Gastrocnemius medialis (tissue), 4 donors: Measurements from ENCODE around the gene PRKG1. TPM values are rescaled to one million over a fixed set of nuclear protein-coding genes. Genes with fewer than 3 reads are reported as not detected.

Source experiments
- ATAC-seq, 2 donors: fragments of 150-250 bp; one replicate each; pipeline ENCODE4 v1.9.1; 2016
- DNase-seq, 2 donors: peaks; one replicate each; pipeline ENCODE4 v3.0.0-alpha.2; 2019
- H3K27ac ChIP-seq, 4 donors: fragments of 200-600 bp; sonication (generic); 1 replicate in 1 of 4; 2 replicates in 3 of 4; pipeline ENCODE4 v1.5.1; 2016 to 2018; ENCODE audit warnings: mild to moderate bottlenecking in 2 of 4, moderate library complexity in 1 of 4
- H3K27me3 ChIP-seq, 3 donors: fragments of 200-600 bp; sonication (generic) in 2 of 3; 1 replicate in 1 of 3; 2 replicates in 2 of 3; pipeline versions ENCODE4 v1.5.1 to v1.6.0; 2016 to 2019; ENCODE audit warnings: mild to moderate bottlenecking in 1 of 3, moderate library complexity in 1 of 3
- H3K36me3 ChIP-seq, 2 donors: fragments of 200-600 bp; sonication (generic) in 1 of 2; one replicate each; pipeline ENCODE4 v1.5.1; 2017 to 2018
- H3K4me1 ChIP-seq, 2 donors: fragments of 200-600 bp; sonication (generic) in 1 of 2; one replicate each; pipeline ENCODE4 v1.5.1; 2016 to 2017; ENCODE audit warnings: mild to moderate bottlenecking in 2 of 2
- H3K4me3 ChIP-seq, 4 donors: fragments of 200-600 bp; sonication (generic) in 3 of 4; 1 replicate in 1 of 4; 2 replicates in 3 of 4; pipeline ENCODE4 v1.5.1; 2016 to 2019; ENCODE audit warnings: mild to moderate bottlenecking in 2 of 4
- H3K9me3 ChIP-seq, 3 donors: fragments of 200-600 bp; sonication (generic) in 2 of 3; 1 replicate in 1 of 3; 2 replicates in 2 of 3; pipeline ENCODE4 v1.5.1; 2016 to 2019
- POLR2A ChIP-seq, 2 donors: fragments of 450-650 bp; IDR thresholded peaks; one replicate each; pipeline ENCODE4 v1.6.1; 2017; ENCODE audit warnings: antibody characterized with exemption in 2 of 2, mild to moderate bottlenecking in 2 of 2, moderate library complexity in 2 of 2
- in situ Hi-C, 4 donors: fragments of 200-750 bp; cut with MboI; loops; one replicate each; pipeline versions ENCODE4 v1.15.0 to v1.8.0; 2017; ENCODE audit warnings: low sequenced_read_pairs in 4 of 4
- intact Hi-C: fragments of 100-400 bp; cut with DNase I; formaldehyde crosslinking; loops from one replicate; pipeline ENCODE4 v1.15.1; 2023; ENCODE audit warnings: low total_unique reads
- total RNA-seq, 4 donors: library from RNA; depleted of rRNA; stranded (reverse); fragments of >200 nt; gene quantifications; one replicate each; pipeline versions ENCODE4 v1.1.0 to v1.2.3, GENCODE V29; 2016
- TF ChIP-seq, protein P1 (sequence below), 5 experiments: fragments of 450-650 bp in 3 of 5; fragments of 200-600 bp in 2 of 5; sonication (generic) in 2 of 5; IDR thresholded peaks in 4 of 5; conservative IDR thresholded peaks in 1 of 5; 1 replicate in 4 of 5; 2 replicates in 1 of 5; pipeline ENCODE4 v1.5.1; 2016 to 2019; ENCODE audit warnings: antibody characterized with exemption in 5 of 5, mild to moderate bottlenecking in 3 of 5, moderate library complexity in 3 of 5

The PRKG1 gene
- total RNA-seq, 4 donors from 2014 or later: 10.4 to 39.4 (median 25.1) TPM

DNA sequence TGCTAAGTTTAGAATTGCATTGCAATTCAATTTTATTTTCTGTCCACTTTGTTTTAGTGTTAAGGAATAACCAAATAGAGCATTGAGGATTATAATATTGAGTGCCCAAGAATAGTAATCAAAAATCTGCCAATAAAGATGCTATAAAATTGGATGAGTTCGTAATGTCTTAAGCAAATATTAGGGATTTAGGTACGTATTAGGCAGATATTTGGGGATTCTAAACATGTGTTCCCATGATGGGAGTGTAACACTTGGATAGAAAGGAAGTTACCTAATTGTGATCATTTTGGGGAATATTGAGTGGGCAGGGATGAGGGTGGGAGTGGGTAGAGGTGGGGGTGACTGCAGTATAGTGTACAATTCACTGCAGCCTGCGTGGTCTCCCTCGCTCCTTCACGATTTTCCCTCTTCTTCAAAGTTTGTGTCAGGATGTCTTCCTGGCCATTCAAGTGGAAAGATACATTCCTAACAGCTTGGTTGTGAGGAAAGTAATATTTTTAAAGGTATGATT lies 1.3 kb upstream of the PRKG1 start:
- no peaks in the 10 kb centered on the region for H3K36me3 ChIP-seq
- in situ Hi-C loops (loop anchor here in 3 of 4 donors (10.0 to 25.0 kb wide), 3 partner anchors 339 to 889 kb away; no protein-coding TSS in a partner anchor), intact Hi-C loops (no loop called here)
- H3K4me3 ChIP-seq: peak overlapping the region; percentile 67 to 89 (median 79)
- TF ChIP-seq, protein P1, sequence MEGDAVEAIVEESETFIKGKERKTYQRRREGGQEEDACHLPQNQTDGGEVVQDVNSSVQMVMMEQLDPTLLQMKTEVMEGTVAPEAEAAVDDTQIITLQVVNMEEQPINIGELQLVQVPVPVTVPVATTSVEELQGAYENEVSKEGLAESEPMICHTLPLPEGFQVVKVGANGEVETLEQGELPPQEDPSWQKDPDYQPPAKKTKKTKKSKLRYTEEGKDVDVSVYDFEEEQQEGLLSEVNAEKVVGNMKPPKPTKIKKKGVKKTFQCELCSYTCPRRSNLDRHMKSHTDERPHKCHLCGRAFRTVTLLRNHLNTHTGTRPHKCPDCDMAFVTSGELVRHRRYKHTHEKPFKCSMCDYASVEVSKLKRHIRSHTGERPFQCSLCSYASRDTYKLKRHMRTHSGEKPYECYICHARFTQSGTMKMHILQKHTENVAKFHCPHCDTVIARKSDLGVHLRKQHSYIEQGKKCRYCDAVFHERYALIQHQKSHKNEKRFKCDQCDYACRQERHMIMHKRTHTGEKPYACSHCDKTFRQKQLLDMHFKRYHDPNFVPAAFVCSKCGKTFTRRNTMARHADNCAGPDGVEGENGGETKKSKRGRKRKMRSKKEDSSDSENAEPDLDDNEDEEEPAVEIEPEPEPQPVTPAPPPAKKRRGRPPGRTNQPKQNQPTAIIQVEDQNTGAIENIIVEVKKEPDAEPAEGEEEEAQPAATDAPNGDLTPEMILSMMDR (IDR thresholded peaks at IDR 0.05 in 4 of 5, conservative IDR thresholded peaks at IDR 0.05 in 1 of 5): no peak
- H3K9me3 ChIP-seq: no peaks in the 10 kb centered on the region
- no peaks in the 10 kb centered on the region for H3K27me3 ChIP-seq
- no peak for ATAC-seq
- peaks cover 8 to 10% of the 10 kb centered on the region in 2 donors for H3K4me1 ChIP-seq
- H3K27ac ChIP-seq: peak overlapping the region in 3 of 4 donors; percentile 67 to 81 (median 73)
- no peak for DNase-seq

DNA sequence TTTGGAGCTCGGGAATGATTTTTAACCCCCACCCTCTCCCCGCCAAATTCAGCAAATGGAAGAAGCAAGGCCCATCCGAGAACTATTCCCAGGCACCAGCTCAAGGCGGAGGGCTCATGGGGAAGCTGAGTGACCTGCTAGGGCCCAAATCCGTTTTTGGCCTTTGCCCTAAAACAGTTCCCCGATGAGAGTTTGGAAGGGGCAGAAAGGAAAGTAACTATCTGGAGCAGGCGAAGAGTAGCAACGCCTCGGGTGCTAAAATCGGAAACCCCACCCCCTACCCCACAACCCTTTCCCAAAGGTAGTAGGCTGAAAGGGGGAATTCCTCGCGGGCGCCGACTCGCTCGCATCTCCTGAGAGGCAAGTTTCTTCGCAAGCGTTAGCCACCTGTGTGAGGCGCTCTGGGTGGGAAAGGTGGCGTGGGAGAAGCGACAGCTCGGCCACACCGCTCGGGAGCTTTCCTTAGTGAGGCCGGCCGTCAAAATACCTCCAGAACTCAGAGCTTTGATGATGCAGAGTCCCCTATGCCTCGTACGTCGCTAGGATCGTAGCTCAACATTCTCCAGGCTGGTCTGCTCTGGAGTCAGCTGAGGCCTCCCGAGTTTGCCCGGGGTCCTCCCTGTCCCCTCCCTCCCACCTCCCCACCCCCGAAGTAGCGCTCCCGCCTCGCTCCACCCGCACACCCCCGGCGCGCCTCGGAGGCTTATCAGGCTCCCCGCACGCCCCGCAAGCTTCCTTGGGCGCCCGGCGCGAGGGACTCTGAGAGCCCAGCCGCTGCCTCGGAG lies 642 bp upstream of the PRKG1 start:
- H3K9me3 ChIP-seq: no peaks in the 10 kb centered on the region
- DNase-seq: peak; percentile 3 to 19
- peak; percentile 55 to 59 for ATAC-seq
- peaks cover 8 to 10% of the 10 kb centered on the region in 2 donors for H3K4me1 ChIP-seq
- TF ChIP-seq, protein P1 (IDR thresholded peaks at IDR 0.05 in 4 of 5, conservative IDR thresholded peaks at IDR 0.05 in 1 of 5): no peak
- TF ChIP-seq POLR2A (IDR thresholded peaks at IDR 0.05): no peak
- no peaks in the 10 kb centered on the region for H3K27me3 ChIP-seq
- H3K4me3 ChIP-seq: peak overlapping the region; percentile 67 to 89 (median 79)
- no peaks in the 10 kb centered on the region for H3K36me3 ChIP-seq
- H3K27ac ChIP-seq: peak overlapping the region; percentile 45 to 81 (median 70)
- intact Hi-C loops: no loop called here
- in situ Hi-C loops: loop anchor here in 3 of 4 donors (10.0 to 25.0 kb wide), 3 partner anchors 339 to 889 kb away; no protein-coding TSS in a partner anchor

DNA sequence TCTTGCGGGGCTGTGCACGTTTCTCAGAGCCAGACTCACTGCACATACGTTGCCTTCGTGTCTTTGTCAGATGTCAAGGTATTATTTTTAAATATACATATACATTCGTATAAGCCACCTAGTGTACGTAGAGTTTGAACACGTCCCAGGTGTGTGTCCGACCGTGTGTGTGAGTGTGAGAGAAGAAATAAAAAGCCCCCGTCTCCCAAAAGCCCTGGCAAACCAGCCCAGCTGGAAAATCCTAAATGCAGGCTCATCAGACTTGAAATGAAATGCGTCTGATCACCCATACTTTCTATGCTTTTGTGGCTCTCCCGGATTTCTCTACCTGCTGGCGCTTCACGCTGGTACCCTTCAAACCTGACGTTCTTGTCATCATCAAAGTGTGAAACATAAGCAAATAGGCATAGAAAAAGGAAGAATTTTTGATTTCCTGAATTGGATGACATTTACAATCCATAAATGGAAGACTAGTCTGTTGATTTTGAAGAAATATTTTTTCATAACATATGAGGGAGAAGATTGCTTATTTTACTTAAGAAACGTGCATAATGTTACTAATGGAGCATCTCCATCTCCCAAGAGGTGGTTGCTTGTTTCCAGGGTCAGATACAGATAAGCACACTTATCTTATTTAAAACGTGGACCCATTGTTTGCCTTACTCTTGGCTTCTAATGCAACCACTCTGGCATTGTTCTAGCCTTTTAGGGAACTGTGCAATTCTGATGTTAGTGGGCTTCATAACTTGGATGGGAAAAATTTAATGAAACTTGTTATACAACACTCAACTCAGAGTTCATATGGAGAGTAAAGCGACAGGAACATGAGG lies 971 bp downstream of the PRKG1 start:
- H3K9me3 ChIP-seq: no peaks in the 10 kb centered on the region
- in situ Hi-C loops: loop anchor here in 1 of 4 donors (10.0 kb wide), 1 partner anchor 350 kb away; no protein-coding TSS in a partner anchor
- no peak for DNase-seq
- peak overlapping the region; percentile 67 to 89 (median 79) for H3K4me3 ChIP-seq
- H3K4me1 ChIP-seq: peaks cover 12 to 14% of the 10 kb centered on the region in 2 donors
- intact Hi-C loops: no loop called here
- peak overlapping the region in 3 of 4 donors; percentile 67 to 81 (median 73) for H3K27ac ChIP-seq
- no peak for ATAC-seq
- no peaks in the 10 kb centered on the region for H3K27me3 ChIP-seq
- no peak for TF ChIP-seq POLR2A (IDR thresholded peaks at IDR 0.05)
- TF ChIP-seq, protein P1 (IDR thresholded peaks at IDR 0.05 in 4 of 5, conservative IDR thresholded peaks at IDR 0.05 in 1 of 5): no peak
- no peaks in the 10 kb centered on the region for H3K36me3 ChIP-seq

DNA sequence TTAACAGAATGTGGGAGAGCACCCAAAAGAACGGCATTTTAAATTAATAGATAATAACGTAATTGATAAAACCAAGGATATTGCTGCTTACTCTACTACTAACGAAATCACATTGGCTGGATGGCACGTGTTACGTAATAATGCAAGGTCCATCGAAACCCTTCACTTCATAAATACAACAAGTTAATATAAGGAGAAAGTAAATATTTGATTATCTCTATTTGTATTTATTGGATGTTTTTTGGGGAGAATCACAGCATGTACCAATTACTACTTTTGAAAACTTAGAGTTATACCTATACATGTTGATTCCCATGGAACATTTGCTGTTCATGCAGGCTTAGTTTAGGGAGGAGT lies 1.6 kb downstream of the PRKG1 start:
- in situ Hi-C loops (loop anchor here in 1 of 4 donors (10.0 kb wide), 1 partner anchor 349 kb away; no protein-coding TSS in a partner anchor), intact Hi-C loops (no loop called here)
- peaks cover 12 to 14% of the 10 kb centered on the region in 2 donors for H3K4me1 ChIP-seq
- H3K27ac ChIP-seq: no peak overlapping the region
- H3K36me3 ChIP-seq: no peaks in the 10 kb centered on the region
- peak overlapping the region in 3 of 4 donors; percentile 1 to 89 (median 76) for H3K4me3 ChIP-seq
- ATAC-seq (no peak), DNase-seq (no peak)
- no peaks in the 10 kb centered on the region for H3K9me3 ChIP-seq
- TF ChIP-seq, protein P1 (IDR thresholded peaks at IDR 0.05 in 4 of 5, conservative IDR thresholded peaks at IDR 0.05 in 1 of 5): no peak
- no peak for TF ChIP-seq POLR2A (IDR thresholded peaks at IDR 0.05)
- no peaks in the 10 kb centered on the region for H3K27me3 ChIP-seq
